D341Med (cell line): ENCODE measurements around the gene WDR93.
"Not testable (repeated sequence)": the region's sequence is repeated elsewhere in the genome, so short reads cannot be mapped to it uniquely, and the experiment has no call there.

ENCODE experiments used
- DNase-seq: peaks from one replicate; pipeline ENCODE4 v3.0.0; 2012; ENCODE audit warnings: low spot score

WDR93 gene

DNA sequence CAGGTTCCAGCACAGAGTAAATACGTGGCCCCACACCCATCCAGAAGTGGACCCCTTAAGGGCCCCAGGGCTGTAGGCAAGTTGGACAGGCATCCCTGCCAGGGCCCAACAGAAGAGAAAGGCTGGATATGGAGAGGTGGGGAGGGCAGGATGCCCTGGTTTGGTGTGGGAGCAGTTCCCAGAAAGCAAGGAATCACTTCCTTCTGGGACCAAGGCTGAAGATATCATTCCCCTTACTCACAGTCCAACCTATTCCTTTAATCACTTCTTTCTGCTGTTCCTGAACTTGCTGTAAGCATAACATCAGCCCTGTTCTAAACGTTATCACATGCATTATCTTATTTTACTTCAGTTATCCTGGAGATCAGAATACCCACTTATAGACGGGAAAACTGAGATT lies 79.4 kb downstream of the WDR93 start:
- no peak for DNase-seq

DNA sequence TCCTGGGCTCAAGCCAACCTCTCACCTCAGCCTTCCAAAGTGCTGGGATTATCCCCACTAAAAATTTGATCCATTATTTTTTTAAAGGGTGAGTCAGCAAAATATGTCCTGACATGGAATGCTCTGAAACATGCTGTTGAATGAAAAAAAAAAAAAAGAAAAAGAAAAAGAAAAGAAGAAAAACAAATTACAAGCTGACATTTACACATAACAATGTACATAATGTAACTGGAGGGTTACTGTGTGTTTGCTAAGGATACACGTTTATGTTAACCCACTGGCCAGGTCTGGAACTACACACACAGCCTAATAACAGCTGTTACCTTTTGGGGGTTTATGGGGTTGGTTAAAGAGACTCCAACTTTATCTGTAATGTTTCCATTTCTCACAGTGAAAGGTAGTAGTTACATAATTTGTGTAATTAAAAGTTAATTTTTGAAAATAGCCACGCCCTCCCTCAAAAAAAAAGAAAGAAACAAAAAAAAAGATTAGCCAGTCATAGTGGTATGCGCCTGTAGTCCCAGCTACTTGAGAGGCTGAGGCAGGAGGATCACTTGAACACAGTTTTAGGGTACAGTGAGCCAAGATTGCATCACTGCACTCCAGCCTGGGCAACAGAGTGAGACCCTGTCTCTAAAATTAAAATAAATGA lies 82.4 kb downstream of the WDR93 start:
- peak; percentile 30 for DNase-seq

DNA sequence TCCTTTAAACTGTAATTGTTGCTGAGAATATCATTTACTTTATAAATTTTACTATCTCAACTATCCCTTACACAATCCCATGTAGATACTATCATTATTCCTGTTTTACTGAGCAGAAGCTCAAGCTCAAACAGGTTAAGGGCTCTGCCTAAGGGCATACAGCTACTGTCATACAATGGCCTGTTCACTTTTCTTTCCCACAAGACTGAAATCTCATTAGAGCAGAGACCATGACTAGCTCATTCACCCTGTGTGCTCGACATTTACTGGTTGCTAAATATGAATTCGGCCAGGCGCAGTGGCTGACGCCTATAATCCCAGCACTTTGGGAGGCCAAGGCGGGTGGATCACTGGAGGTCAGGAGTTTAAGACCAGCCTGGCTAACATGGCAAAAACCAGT lies 83.9 kb downstream of the WDR93 start:
- no peak for DNase-seq

DNA sequence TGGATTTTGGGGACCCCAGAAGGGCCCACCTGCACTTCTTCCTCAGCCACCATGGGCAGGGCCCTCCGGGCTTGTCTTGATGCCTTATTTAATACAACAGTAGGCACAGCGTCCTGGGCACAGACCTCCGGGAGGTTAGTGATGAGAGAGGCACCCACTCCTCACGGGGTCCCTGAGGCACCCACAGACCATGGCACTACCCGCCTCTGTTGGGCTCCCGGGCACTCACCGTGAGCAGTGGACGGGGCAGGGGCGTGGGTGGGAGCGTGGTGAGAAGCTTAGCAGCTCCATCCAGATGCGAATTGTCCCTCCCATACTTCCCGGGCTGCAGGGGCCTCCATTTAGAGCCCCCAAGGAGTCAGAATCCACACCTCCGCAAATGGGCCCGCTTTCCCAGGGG lies 85.2 kb downstream of the WDR93 start:
- no peak for DNase-seq

DNA sequence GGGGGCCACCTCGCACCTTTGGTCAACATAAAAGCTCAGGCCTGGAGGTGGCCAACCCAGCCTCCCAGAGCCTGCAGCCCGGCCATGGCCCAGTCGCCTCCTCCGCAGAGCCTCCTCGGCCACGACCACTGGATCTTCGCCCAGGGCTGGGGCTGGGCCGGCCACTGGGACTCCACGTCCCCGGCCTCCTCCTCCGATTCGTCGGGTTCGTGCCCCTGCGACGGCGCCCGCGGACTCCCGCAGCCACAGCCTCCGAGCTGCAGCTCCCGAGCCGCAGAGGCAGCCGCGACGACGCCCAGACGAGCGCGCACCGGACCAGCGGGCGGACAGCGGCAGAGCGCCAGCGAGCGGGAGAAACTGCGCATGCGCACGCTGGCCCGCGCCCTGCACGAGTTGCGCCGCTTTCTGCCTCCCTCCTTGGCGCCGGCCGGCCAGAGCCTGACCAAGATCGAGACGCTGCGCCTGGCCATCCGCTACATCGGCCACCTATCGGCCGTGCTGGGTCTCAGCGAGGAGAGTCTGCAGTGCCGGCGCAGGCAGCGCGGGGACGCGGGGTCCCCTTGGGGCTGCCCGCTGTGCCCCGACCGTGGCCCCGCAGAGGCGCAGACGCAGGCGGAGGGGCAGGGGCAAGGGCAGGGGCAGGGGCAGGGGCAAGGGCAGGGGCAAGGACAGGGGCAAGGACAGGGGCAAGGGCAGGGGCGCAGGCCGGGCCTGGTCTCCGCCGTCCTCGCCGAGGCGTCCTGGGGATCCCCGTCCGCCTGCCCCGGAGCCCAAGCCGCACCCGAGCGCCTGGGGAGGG lies 85.9 kb downstream of the WDR93 start, which contains the start of gene MESP2:
TSS of gene MESP2 (plus strand) at position 59 of the 799 bp plus-strand sequence. CDS start at position 85, 26 bp downstream.
- DNase-seq, result peak; percentile 87

DNA sequence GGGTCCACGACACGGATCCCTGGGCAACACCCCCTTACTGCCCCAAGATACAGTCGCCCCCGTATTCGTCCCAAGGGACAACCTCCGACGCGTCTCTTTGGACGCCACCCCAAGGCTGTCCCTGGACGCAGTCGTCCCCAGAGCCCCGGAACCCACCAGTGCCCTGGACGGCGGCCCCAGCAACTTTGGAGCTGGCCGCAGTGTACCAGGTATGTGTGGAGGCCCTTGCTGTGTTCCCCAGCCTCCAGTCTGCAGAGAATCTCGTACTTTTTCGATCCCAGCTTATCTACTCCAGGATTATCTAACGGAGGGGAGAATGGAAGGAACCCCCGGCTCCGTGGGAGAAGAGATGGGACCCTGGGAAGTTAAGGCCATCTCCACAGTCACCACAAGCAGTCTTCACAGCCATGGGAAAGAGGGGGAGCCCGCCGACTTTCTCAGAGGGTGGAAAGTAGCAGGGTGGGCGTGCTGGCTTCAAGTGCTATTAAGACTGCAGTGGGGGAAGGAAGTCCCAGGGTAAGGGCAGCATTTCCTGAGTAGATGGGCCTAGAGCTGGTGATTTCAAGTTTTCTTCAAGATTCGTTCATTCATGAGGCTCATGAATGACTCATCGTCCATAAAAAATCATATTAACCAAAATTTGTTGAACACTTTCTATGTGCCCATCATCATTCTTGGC lies 86.6 kb downstream of the WDR93 start:
- DNase-seq, result no peak

DNA sequence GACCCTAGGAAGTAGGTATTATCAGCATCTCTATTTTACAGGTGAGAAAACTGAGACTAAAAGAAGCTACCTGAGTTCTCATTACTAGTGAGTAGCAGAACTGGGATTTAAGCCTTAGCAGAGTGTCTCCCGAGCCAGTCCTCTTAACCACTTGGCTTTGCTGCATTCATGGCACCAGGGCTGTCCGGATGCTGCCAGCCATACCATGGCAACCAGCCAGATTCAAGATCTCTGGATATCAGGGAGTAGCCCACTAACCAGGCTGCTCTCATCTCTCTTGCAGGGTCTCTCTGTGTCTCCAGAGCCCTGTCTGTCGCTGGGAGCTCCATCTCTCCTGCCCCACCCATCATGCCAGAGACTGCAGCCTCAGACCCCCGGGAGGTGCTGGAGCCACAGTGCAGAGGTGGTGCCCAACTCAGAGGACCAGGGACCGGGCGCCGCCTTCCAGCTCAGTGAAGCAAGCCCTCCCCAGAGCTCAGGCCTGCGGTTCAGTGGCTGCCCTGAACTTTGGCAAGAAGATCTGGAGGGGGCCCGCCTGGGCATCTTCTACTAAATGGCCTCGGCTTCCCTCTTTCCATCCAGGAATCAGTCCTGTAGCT lies 87.3 kb downstream of the WDR93 start:
- peak; percentile 23 for DNase-seq

DNA sequence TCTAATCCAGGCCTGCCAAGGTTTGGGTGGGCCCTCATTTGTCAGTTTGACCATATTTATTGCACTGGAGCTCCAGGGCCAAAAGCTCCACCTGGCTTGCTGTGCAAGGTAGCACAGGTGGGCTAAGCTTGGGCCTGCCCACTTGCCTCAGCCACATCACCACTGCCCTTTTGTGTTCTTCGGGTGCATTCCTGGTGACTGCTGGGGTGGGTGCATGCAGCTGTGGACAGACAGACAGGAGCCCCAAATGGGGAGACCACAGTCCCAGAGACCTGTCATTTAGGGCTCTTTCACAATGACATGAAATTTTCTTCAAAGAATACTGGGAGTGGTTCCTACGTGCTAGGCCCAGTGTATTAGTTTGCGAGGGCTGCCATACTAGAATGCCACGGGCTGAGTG lies 88.2 kb downstream of the WDR93 start:
- DNase-seq, result no peak

DNA sequence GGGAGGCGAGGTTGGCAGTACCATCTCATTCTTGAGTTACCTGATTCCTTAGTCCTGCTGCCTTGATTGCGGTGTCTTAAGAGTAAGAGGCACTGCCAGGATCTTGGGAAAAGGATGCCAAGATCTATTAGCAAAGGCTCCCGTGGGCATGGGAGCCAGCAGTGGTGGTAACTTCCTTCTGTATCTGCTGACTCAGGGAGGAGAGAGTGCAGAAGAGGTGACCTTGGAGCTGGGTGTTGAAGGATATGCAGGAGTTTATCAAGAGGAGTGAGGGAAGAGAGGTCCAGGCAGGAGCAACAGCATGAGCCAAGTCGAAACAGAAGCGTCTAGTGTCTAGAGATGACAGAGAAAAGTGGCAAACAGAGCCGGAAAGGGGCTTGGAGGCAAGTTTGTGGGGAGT lies 90.0 kb downstream of the WDR93 start:
- peak; percentile 9 for DNase-seq

DNA sequence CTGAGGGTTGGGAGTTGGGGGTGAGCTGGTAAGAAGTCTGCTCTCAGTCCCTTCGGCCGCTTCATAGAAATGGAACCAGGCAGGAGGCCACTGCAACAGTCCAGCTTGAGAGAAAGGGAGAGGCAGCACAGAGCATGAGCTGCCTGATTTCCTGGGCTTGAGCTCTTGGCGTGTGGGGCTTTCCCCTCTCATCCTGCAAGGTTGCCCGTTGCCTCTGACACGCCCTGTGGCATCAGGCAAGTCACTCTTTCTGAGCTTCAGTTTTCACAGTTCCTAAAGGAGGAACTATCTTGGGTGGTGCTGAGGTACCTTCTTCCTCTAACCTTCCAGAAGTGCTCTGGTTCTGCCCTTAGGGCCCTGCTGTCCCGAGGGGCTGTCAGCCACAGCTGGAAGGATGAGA lies 90.4 kb downstream of the WDR93 start:
- DNase-seq, result peak; percentile 12

DNA sequence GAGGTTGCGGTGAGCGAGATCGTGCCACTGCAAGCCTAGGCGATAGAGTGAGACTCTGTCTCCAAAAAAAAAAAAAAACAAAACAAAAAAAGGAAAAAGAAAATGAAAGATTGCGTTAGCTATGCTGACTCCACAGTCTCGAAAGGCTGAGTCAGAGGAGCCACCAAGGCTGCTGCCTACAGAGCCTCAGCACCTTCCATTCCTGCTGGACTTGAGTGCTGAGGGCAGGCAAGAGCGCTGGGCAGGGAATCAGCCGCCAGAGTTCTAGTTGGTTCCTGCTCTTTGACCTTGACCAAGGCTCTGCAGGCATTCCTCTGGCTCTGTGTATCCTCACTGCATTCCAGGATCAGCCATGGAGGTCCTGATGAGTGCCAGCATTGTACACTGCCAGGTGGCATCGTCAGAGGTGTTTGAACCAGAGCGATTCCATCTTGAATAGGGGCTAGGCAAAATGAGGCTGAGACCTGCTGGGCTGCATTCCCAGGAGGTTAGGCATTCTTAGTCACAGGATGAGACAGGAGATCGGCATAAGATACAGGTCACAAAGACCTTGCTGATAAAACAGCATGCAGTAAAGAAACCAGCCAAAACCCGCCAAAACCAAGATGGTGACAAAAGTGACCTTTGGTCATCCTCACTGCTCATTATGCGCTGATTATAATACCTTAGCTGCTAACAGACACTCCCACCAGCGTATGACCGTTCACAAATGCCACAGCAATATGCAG lies 91.4 kb downstream of the WDR93 start:
- peak; percentile 10 for DNase-seq

DNA sequence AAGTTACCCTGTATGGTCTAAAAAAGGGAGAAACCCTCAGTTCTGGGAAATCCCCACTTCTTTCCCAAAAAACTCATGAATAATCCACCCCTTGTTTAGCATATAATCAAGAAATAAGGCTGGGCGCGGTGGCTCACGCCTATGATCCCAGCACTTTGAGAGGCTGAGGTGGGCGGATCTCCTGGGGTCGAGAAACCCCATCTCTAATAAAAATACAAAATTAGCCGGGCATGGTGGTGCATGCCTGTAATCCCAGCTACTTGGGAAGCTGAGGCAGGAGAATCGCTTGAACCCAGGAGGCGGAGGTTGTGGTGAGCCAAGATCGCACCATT lies 92.0 kb downstream of the WDR93 start:
- DNase-seq, result not testable (repeated sequence)

DNA sequence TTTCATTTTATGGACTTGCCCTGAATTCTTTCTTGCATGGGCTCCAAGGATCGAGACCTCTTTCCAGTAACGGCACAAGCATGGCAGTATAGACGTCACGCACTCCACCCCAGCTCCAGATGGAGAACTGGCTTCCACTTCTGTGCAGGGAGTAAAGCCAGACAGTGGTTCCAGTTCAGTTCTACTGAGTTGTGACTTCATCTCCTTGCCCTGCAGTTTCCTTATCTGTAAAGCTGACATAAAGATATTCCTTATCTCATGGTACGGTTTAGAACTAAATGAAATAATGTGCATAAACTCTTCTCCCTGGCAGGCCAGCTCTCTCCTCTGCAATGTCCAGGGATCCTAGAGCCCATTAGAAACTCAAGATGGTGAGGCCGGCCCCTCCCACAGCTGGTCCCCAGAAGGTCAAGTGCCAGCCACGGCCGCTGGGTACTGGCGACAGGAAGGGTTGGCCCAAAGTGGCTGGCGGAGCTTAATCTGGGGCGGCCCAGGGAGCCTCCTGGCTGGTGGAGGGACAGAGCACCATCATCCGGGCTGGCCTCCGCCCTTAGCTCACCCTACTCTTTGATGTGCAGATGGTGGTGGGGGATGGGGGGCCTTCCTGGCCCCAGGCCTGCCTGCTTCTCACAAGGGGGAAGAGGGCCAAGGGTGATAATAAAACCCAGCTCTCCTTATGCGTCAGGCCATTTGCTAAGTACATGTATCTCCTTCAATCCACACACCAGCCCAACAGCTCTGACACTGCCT lies 92.7 kb downstream of the WDR93 start:
- peak; percentile 14 for DNase-seq

DNA sequence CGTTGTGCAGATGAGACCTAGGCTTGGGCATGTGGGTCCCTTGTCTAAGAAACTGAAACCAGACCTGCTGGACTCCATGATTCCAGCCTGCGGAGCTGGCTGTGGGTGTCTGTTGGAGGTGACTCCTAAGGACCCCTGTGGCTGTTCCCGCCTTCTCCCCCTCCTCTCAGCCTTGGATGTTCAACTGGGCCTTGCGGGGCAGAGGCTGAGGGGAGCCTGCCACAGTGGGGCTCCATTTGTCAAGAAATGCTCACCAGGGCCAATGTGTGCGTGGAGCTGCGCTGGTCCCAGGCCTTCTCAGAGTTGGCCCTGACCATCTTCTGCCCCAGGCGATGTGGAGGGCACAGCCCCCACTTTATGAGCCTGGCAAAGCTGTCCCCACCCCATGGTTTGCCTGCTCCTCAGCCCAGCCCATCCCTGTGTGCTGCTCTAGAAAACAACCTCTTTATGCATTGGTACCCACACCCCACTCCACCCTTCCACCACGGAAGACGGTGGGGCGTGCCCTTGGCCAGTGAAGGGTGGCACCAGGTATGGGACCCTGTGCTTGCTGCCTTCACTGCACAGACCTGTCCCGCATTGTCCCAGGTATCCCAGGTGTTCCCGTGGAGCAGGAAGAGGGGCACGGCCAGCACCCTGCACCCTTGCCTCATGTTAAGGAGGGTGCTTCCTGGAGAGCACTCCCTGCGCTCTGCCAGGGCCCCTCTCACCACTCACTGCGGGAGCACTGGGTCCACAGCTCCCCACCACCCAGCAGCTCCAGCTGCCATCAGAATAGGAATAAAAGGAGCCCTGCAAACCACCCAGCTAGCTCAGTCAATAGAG lies 93.5 kb downstream of the WDR93 start:
- DNase-seq, result peak; percentile 17

DNA sequence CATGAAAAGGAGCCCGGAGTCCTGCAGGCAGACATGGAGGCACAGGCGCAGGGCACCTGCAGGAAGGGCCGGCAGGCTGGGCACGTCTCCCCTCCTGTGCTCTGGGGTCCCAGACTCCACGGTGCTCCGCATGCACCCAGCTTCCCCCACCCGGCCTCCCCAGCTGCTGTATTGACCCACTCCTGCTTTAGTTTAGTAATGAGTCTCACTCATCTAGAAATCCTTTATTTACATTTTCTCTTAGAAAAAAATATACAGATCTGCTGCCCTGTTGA lies 94.0 kb downstream of the WDR93 start:
- DNase-seq, result no peak

DNA sequence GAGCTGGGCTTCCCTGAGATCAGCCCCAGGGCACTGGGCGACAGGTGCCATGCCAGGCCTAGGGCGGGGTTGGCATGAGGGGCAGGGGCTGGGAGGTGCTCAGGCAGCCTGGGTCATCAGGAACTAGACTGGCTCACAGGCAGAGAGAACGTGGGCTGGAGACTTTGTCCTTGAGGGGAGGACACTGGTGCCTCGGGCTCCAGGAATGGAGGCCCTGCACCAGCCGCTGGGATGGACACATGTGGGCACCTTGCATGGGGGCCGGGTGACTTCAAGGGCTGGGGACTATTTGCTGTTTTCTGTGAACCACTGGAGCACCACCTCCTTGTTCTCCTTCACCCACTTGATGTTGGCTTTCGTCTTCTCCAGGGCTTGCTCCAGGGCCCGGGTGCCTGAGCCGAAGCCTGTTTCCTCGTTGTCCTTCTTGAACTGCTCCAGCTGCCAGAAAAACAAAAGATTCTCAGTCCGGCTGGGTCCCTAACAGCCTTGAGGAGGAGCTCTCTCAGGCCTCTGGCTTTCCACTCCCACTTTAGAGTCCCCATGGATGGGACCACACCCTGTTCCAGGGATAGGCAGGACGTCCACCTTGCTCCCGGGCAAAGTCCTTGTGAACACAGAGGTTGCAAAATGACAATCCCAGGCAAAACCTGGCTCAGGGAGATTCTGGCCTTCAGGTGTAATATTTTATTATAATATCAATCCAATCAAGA lies 94.6 kb downstream of the WDR93 start:
- DNase-seq, result peak; percentile 20

DNA sequence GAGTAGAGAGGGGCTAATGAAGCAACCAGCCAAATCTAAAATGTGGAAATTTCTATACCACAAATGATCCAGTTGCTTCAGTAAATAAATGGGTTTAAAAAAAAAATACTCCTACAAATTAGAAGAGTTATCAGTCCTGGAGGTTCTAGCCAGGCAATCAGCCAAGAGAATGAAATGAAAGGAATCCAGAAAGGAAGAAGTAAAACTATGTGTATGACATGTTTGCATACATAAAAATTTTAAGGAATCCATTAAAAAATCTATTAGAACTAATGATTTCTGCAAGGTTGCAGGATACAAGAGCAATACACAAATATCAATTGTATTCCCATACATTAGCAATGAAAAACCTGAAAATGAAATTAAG lies 95.1 kb downstream of the WDR93 start:
- no peak for DNase-seq

DNA sequence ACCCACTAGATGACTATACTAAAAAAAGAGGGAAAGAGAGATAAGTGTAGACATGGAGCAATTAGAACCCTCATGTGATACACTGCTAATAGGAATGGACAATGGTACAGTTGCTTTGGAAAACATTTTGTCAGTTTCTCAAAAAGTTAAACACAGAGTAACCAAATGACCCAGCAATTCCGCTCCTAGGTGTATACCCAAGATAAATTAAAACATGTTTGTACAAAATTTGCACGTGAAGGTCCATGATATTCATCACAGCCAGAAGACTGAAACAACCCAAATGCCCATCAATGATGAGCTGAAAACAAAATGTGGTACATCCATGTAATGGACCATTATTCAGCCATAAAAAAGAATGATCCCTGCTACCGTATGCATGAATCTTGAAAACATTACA lies 97.3 kb downstream of the WDR93 start:
- DNase-seq, result no peak

DNA sequence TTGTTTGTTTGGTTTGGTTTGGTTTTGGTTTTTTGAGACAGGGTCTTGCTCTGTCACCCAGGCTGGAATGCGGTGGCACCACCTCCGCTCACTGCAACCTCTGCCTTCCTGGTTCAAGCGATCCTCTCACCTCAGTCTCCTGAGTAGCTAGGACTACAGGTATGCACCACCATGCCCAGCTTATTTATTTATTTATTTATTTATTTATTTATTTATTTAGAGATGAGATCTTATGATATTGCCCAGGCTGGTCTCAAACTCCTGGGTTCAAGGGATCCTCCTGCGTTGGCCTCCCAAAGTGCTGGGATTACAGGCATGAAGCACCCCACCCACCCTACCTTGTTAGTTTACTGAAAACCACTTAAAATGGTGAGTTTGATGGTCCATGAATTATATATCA lies 98.0 kb downstream of the WDR93 start:
- not testable (repeated sequence) for DNase-seq

DNA sequence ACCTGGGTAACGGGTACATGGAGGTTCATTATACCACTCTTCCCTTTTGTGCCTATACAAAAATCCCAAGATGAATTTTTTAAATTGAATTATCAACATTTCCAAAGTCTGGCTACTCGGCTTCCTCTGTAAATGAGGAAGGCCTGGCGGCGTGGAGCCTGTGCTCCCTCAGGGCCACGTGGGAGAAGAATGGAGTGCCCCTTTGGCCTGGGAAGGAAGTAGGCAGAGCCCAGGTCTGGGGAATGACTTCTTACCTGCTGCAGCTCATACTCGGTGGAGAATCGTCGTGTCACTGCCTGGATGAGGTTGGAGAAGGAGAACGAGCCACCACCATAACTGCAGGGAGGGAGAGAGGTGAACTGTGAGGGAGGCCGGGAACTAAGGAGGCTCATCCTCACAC lies 99.6 kb downstream of the WDR93 start:
- DNase-seq, result no peak
